Psoas muscle (tissue), 8 donors: Measurements from ENCODE around the gene LSP1. TPM values are rescaled to one million over a fixed set of nuclear protein-coding genes. Genes with fewer than 3 reads are reported as not detected.
"Not testable (repeated sequence)": the region's sequence is repeated elsewhere in the genome, so short reads cannot be mapped to it uniquely, and the experiment has no call there.

Experiments used
- ATAC-seq, 4 donors: fragments of 200-7000 bp; cut with Tn5 transposase; one replicate each; pipeline ENCODE4 v1.9.1; 2020; ENCODE audit warnings: moderate library complexity in 3 of 4, mild to moderate bottlenecking in 2 of 4
- DNase-seq, 2 donors: peaks; one replicate each; pipeline ENCODE4 v3.0.0-alpha.2; 2020
- H3K27ac ChIP-seq: fragments of 200-600 bp; one replicate; pipeline ENCODE4 v1.8.0; 2022
- H3K27me3 ChIP-seq, 3 donors: fragments of 200-600 bp in 1 of 3; one replicate each; pipeline versions ENCODE4 v1.6.1 to v1.8.0; 2013 to 2022; ENCODE audit warnings: low read length in 2 of 3, mild to moderate bottlenecking in 2 of 3, moderate library complexity in 1 of 3; ENCODE audit not compliant: insufficient read depth in 3 of 3
- H3K36me3 ChIP-seq, 2 donors: fragments of 200-600 bp in 1 of 2; one replicate each; pipeline versions ENCODE4 v1.6.1 to v1.8.0; 2013 to 2022; ENCODE audit warnings: low read depth in 1 of 2, mild to moderate bottlenecking in 1 of 2, moderate library complexity in 1 of 2; ENCODE audit not compliant: insufficient read depth in 1 of 2
- H3K4me1 ChIP-seq: fragments of 200-600 bp; one replicate; pipeline ENCODE4 v1.8.0; 2022
- H3K4me3 ChIP-seq: fragments of 200-600 bp; one replicate; pipeline ENCODE4 v1.8.0; 2022; ENCODE audit warnings: mild to moderate bottlenecking
- H3K9me3 ChIP-seq: fragments of 200-600 bp; one replicate; pipeline ENCODE4 v1.8.0; 2022
- CTCF ChIP-seq: fragments of 200-600 bp; IDR thresholded peaks from one replicate; pipeline ENCODE4 v1.8.0; 2022; ENCODE audit warnings: antibody characterized with exemption
- WGBS, 3 donors: extraction: QIAGEN DNeasy Blood & Tissue Kit; methylation state at CpG; one replicate each; pipeline versions ENCODE4 v1.1.6 to v1.1.7; 2013; 5-methylcytosine and 5-hydroxymethylcytosine counted together
- intact Hi-C, 2 donors: fragments of 100-400 bp; cut with DNase I; formaldehyde crosslinking; loops; one replicate each; pipeline versions ENCODE4 v1.11.0 to v1.14.2; 2022
- polyA plus RNA-seq, 3 donors: library from polyadenylated mRNA; stranded (reverse); fragments of 200-250 nt; gene quantifications; one replicate each; pipeline ENCODE4 v1.2.3, GENCODE V29; 2013
- total RNA-seq, 4 donors: library from RNA; stranded (reverse); fragmentation: NEBNext Ultra II Directional in 2 of 4; extraction: Animal tissue kit (Norgen Biotek cat#: 25700) in 2 of 4; gene quantifications; one replicate each; pipeline versions ENCODE4 v1.2.1 to v1.2.4, GENCODE V29; 2021 to 2023
- donor health status: healthy with polysubstance abuse.
- donor health status: DM: no; HTN: no; CAD: no; lungs with moderate emphysema.
- donor health status: Bipolar disorder and iron deficiency.
- donor health status: healthy.
- donor health status: DM: yes; HTN: yes; CAD: no.
- donor health status: DM: no; HTN: no; CAD: no.
- donor health status: DM: no; HTN: no; CAD: no.
- donor health status: DM: yes; HTN: yes; CAD: no.

The LSP1 gene
- total and polyA plus RNA-seq, 7 donors, result 7.5 to 27.1 (median 14.4) TPM

- 65 to 74% (median 67%) methylated on average over 14 of the region's 14 CpGs for WGBS, 3 donors
These were observed 45.5 kb upstream of the LSP1 start for GRCh38 chr11:1807264-1807995.

GRCh38 chr11:1810761-1811160 is 42.1 kb upstream of the LSP1 start:
- no peak for ATAC-seq
- intact Hi-C loops, result no loop called here
- no peaks in the 10 kb centered on the region for H3K36me3 ChIP-seq
- H3K4me1 ChIP-seq, result no peaks in the 10 kb centered on the region
- H3K4me3 ChIP-seq, result no peak overlapping the region
- H3K27ac ChIP-seq, result no peak overlapping the region
- DNase-seq, result no peak
- H3K9me3 ChIP-seq, result no peaks in the 10 kb centered on the region
- no peak for TF ChIP-seq CTCF
- 76 to 79% (median 76%) methylated on average over 10 of the region's 10 CpGs for WGBS, 3 donors
- peaks cover 0 to 17% (median 0%) of the 10 kb centered on the region in 3 donors for H3K27me3 ChIP-seq

More at GRCh38 chr11:1807264-1807995, 45.5 kb upstream of the LSP1 start:
- no peaks in the 10 kb centered on the region for H3K9me3 ChIP-seq
- DNase-seq, result no peak
- no peak for ATAC-seq
- H3K27me3 ChIP-seq, result peaks cover 0 to 17% (median 0%) of the 10 kb centered on the region in 3 donors
- no peak for TF ChIP-seq CTCF
- no peaks in the 10 kb centered on the region for H3K36me3 ChIP-seq
- H3K27ac ChIP-seq, result no peak overlapping the region
- intact Hi-C loops, result no loop called here
- no peaks in the 10 kb centered on the region for H3K4me1 ChIP-seq
- H3K4me3 ChIP-seq, result no peak overlapping the region

- no peaks in the 10 kb centered on the region for H3K36me3 ChIP-seq
- 74 to 80% (median 79%) methylated on average over 5 of the region's 5 CpGs for WGBS, 3 donors
- no peaks in the 10 kb centered on the region for H3K4me1 ChIP-seq
- ATAC-seq, result no peak
- no peak for DNase-seq
- intact Hi-C loops, result no loop called here
- H3K27ac ChIP-seq, result no peak overlapping the region
- TF ChIP-seq CTCF, result no peak
- peaks cover under 1% of the 10 kb centered on the region for H3K9me3 ChIP-seq
- H3K4me3 ChIP-seq, result no peak overlapping the region
- H3K27me3 ChIP-seq, result peaks cover 0 to 9% (median 3%) of the 10 kb centered on the region in 3 donors
These were observed 40.6 kb upstream of the LSP1 start for GRCh38 chr11:1812274-1812673.

GRCh38 chr11:1812801-1813200 is 40.1 kb upstream of the LSP1 start:
- no peak for ATAC-seq
- Histone ChIP-seq H3K4me1 (no peaks in the 10 kb centered on the region), H3K4me3 (no peak overlapping the region), H3K27me3 (peaks cover 0 to 9% (median 3%) of the 10 kb centered on the region in 3 donors), H3K27ac (no peak overlapping the region), H3K36me3 (no peaks in the 10 kb centered on the region), H3K9me3 (peaks cover 6% of the 10 kb centered on the region)
- intact Hi-C loops, result no loop called here
- DNase-seq, result no peak
- WGBS, 3 donors, result 78 to 90% (median 90%) methylated on average over 15 of the region's 15 CpGs
- no peak for TF ChIP-seq CTCF

GRCh38 chr11:1813356-1813755 is 39.5 kb upstream of the LSP1 start:
- H3K4me1 ChIP-seq, intact Hi-C loops, H3K27ac ChIP-seq, DNase-seq, H3K27me3 ChIP-seq, H3K4me3 ChIP-seq, ATAC-seq, H3K36me3 ChIP-seq: not testable (repeated sequence)
- 85 to 89% (median 88%) methylated on average over 9 of the region's 9 CpGs for WGBS, 3 donors
- H3K9me3 ChIP-seq, result peaks cover 10% of the 10 kb centered on the region
